Adrenal gland (tissue), 5 donors: ENCODE measurements around the gene CALML4.
A peak's percentile ranks its signal among the peaks of the same experiment; 100 is the strongest.

Source experiments
- CTCF ChIP-seq, 6 experiments: fragments of 450-650 bp in 4 of 6; fragments of 200-600 bp in 2 of 6; sonication (generic) in 1 of 6; IDR thresholded peaks; 1 replicate in 5 of 6; 2 replicates in 1 of 6; pipeline versions ENCODE4 v1.5.1 to v1.8.0; 2016 to 2021; ENCODE audit warnings: antibody characterized with exemption in 6 of 6, mild to moderate bottlenecking in 2 of 6, moderate library complexity in 1 of 6
- POLR2A ChIP-seq, 2 donors: fragments of 450-650 bp; IDR thresholded peaks; one replicate each; pipeline ENCODE4 v1.6.1; 2017; ENCODE audit warnings: antibody characterized with exemption in 2 of 2, mild to moderate bottlenecking in 2 of 2, moderate library complexity in 1 of 2
- donor health status: DM: no; HTN: no; CAD: no.

GRCh38 chr15:68154923-68155559, 50.1 kb downstream of the CALML4 start:
- TF ChIP-seq CTCF (IDR thresholded peaks at IDR 0.05), result peak; percentile 73 to 87 (median 79)
- TF ChIP-seq POLR2A (IDR thresholded peaks at IDR 0.05), result no peak
